Right lobe of liver (tissue), 4 donors: Measurements from ENCODE around the gene FUCA1.

ENCODE experiments used
- CTCF ChIP-seq, 4 donors: fragments of 200-600 bp in 3 of 4; fragments of 450-650 bp in 1 of 4; IDR thresholded peaks; one replicate each; pipeline versions ENCODE4 v1.5.1 to v1.8.0; 2016 to 2022; ENCODE audit warnings: antibody characterized with exemption in 4 of 4, mild to moderate bottlenecking in 2 of 4
- POLR2A ChIP-seq: fragments of 450-650 bp; IDR thresholded peaks from one replicate; pipeline ENCODE4 v1.6.1; 2017; ENCODE audit warnings: antibody characterized with exemption, mild to moderate bottlenecking
- donor health status: DM: no; HTN: no; CAD: no.
- donor health status: DM: no; HTN: no; CAD: no.
- donor health status: DM: no; HTN: yes; CAD: no.

GRCh38 chr1:23875382-23875781, 7.3 kb upstream of the FUCA1 start:
- TF ChIP-seq CTCF (IDR thresholded peaks at IDR 0.05) (no peak), POLR2A (no peak)
